ENCODE data around the gene MYOM1. TPM values are rescaled to one million over a fixed set of nuclear protein-coding genes. Genes with fewer than 3 reads are reported as not detected.

MYOM1 gene
- total RNA-seq, 1 donor from 2014 or later, result 0.49 TPM

DNA sequence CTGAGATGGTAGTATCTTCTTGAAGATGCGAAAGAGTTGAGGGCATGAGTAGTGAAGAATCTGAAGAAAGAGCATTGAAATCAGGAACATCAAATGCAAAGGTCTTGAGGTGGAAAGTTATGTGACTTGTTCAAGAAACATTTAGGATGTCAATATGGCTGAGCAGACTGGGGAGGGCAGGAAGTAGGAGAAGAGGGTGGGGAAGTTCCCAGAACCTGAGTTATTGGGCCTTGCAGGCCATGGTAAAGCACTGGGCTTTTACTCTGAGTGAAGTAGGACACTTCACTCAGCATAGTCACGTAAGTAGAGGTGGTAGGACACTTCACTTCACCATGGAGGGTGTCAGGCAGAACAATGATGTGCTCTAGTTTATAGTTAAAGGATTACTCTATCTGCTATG, 16.1 kb upstream of the MYOM1 start:
- Mint-ChIP-seq H3K4me3 (ENCODE audit: unreplicated experiment) (no peak overlapping the region), H3K9me3 (ENCODE audit: unreplicated experiment) (peaks cover 5% of the 10 kb centered on the region), H3K27me3 (ENCODE audit: unreplicated experiment) (peaks cover 2% of the 10 kb centered on the region), H3K4me1 (ENCODE audit: unreplicated experiment) (no peaks in the 10 kb centered on the region), H3K27ac (ENCODE audit: unreplicated experiment) (no peak overlapping the region), H3K36me3 (ENCODE audit: low read depth, unreplicated experiment) (peaks cover 5% of the 10 kb centered on the region)
- TF ChIP-seq, protein P1, sequence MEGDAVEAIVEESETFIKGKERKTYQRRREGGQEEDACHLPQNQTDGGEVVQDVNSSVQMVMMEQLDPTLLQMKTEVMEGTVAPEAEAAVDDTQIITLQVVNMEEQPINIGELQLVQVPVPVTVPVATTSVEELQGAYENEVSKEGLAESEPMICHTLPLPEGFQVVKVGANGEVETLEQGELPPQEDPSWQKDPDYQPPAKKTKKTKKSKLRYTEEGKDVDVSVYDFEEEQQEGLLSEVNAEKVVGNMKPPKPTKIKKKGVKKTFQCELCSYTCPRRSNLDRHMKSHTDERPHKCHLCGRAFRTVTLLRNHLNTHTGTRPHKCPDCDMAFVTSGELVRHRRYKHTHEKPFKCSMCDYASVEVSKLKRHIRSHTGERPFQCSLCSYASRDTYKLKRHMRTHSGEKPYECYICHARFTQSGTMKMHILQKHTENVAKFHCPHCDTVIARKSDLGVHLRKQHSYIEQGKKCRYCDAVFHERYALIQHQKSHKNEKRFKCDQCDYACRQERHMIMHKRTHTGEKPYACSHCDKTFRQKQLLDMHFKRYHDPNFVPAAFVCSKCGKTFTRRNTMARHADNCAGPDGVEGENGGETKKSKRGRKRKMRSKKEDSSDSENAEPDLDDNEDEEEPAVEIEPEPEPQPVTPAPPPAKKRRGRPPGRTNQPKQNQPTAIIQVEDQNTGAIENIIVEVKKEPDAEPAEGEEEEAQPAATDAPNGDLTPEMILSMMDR (IDR thresholded peaks at IDR 0.05; ENCODE audit: unreplicated experiment), result no peak
- no peak for DNase-seq (ENCODE audit: low spot score)

- Mint-ChIP-seq H3K4me3 (ENCODE audit: unreplicated experiment) (no peak overlapping the region), H3K27me3 (ENCODE audit: unreplicated experiment) (peaks cover 2% of the 10 kb centered on the region), H3K9me3 (ENCODE audit: unreplicated experiment) (no peaks in the 10 kb centered on the region), H3K27ac (ENCODE audit: unreplicated experiment) (no peak overlapping the region), H3K4me1 (ENCODE audit: unreplicated experiment) (no peaks in the 10 kb centered on the region), H3K36me3 (ENCODE audit: low read depth, unreplicated experiment) (no peaks in the 10 kb centered on the region)
- no peak for DNase-seq (ENCODE audit: low spot score)
- TF ChIP-seq, protein P1 (IDR thresholded peaks at IDR 0.05; ENCODE audit: unreplicated experiment), result no peak
Measured at GRCh38 chr18:3234457-3234856, 14.7 kb upstream of the MYOM1 start.

- no peak for DNase-seq (ENCODE audit: low spot score)
- TF ChIP-seq, protein P1 (IDR thresholded peaks at IDR 0.05; ENCODE audit: unreplicated experiment), result no peak
- no peaks in the 10 kb centered on the region for H3K4me1 Mint-ChIP-seq (ENCODE audit: unreplicated experiment)
- H3K27me3 Mint-ChIP-seq (ENCODE audit: unreplicated experiment), result peaks cover 2% of the 10 kb centered on the region
- H3K27ac Mint-ChIP-seq (ENCODE audit: unreplicated experiment), result no peak overlapping the region
- H3K4me3 Mint-ChIP-seq (ENCODE audit: unreplicated experiment), result no peak overlapping the region
- H3K9me3 Mint-ChIP-seq (ENCODE audit: unreplicated experiment), result no peaks in the 10 kb centered on the region
- H3K36me3 Mint-ChIP-seq (ENCODE audit: low read depth, unreplicated experiment), result no peaks in the 10 kb centered on the region
Measured at GRCh38 chr18:3233433-3234168, 13.8 kb upstream of the MYOM1 start.

DNA sequence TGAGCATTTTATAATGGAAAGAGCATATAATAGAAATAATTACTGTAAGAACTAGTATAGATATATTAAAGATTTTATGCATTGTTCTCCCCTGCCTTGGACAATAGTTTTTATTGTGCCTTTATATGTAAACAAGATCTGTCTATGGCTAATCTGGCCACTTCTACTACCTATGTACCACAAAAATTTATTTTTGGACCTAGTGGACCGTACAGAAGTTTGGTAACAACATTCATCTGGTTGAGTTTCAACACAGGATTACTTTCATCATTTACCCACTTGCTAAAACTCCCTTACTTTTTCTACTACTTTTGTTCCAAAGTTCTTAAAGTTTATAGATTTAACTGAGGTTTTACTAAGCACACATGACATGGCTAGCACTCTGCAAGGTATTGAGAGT, 13.2 kb upstream of the MYOM1 start:
- no peak overlapping the region for H3K27ac Mint-ChIP-seq (ENCODE audit: unreplicated experiment)
- H3K27me3 Mint-ChIP-seq (ENCODE audit: unreplicated experiment), result peaks cover 2% of the 10 kb centered on the region
- DNase-seq (ENCODE audit: low spot score), result no peak
- H3K36me3 Mint-ChIP-seq (ENCODE audit: low read depth, unreplicated experiment), result no peaks in the 10 kb centered on the region
- no peaks in the 10 kb centered on the region for H3K9me3 Mint-ChIP-seq (ENCODE audit: unreplicated experiment)
- H3K4me1 Mint-ChIP-seq (ENCODE audit: unreplicated experiment), result no peaks in the 10 kb centered on the region
- TF ChIP-seq, protein P1 (IDR thresholded peaks at IDR 0.05; ENCODE audit: unreplicated experiment), result no peak
- no peak overlapping the region for H3K4me3 Mint-ChIP-seq (ENCODE audit: unreplicated experiment)

Measured in endothelial cell (in vitro differentiated cells).